BLaER1 treated with 17β-estradiol and CSF1 and Interleukin-3, amounts not matched to agents 10 nM and 100 nM (cell line): ENCODE results near the gene SRSF1.
"Not testable (repeated sequence)": the region's sequence is repeated elsewhere in the genome, so short reads cannot be mapped to it uniquely, and the experiment has no call there.

ENCODE experiments used
- H3K27ac ChIP-seq, 11 experiments: shearing (Covaris generic); formaldehyde crosslinking; 2 replicates each; pipeline ENCODE4 v1.8.1; 2022
- H3K27me3 ChIP-seq, 11 experiments: shearing (Covaris generic); formaldehyde crosslinking; 2 replicates each; pipeline ENCODE4 v1.8.1; 2022
- H3K36me3 ChIP-seq, 11 experiments: shearing (Covaris generic); formaldehyde crosslinking; 2 replicates each; pipeline ENCODE4 v1.8.1; 2022
- H3K4me1 ChIP-seq, 10 experiments: shearing (Covaris generic); formaldehyde crosslinking; 2 replicates each; pipeline ENCODE4 v1.8.1; 2022
- H3K4me2 ChIP-seq, 11 experiments: shearing (Covaris generic); formaldehyde crosslinking; 2 replicates each; pipeline ENCODE4 v1.8.1; 2022
- H3K4me3 ChIP-seq, 10 experiments: shearing (Covaris generic); formaldehyde crosslinking; 2 replicates each; pipeline ENCODE4 v1.8.1; 2022
- H3K9ac ChIP-seq, 11 experiments: shearing (Covaris generic); formaldehyde crosslinking; 2 replicates each; pipeline ENCODE4 v1.8.1; 2022
- H3K9me3 ChIP-seq, 11 experiments: shearing (Covaris generic); formaldehyde crosslinking; replicated peaks in 1 of 11; 2 replicates each; pipeline ENCODE4 v1.8.1; 2022
- H4K20me1 ChIP-seq, 11 experiments: shearing (Covaris generic); formaldehyde crosslinking; 2 replicates each; pipeline ENCODE4 v1.8.1; 2022
- Cebpa-rat ChIP-seq, 11 experiments: shearing (Covaris generic); IDR thresholded peaks; 2 replicates each; pipeline ENCODE4 v1.8.1; 2022

The SRSF1 gene

DNA sequence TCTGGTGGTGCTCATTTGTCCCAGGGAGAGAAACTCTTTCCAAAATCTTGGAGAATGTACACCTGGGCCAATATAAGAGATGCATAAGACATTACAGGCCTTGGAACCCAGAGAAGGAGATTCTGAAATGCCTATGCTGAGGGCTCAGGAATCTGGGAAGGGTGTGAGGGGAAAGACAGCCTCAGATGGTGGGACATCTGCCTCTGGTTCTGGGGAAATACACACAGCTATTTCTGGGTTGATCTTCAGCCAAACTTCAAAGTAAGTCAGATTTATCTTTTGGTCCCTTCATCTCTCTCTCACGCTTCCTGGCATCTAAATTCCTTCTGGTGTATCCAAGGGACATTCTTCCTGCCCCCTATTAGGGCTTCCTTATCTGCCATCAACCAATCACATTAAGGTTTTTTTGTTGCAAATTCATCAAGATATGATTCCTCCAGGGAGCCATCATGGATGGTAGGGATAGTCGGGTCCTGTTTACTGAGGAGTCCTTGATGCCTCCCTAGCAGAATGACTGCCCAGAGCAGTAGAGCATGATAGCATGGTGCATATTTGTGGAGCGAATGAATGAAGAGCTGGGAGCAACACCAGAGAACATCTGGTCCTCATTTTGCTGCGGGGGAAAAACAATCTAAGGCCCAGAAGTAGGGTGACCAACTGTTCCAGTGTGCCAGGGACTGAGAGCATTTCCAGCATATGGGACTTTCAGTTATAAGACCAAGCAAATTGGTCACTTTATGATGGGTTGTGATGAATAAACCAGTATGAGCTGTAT lies 40.5 kb upstream of the SRSF1 start:
- Histone ChIP-seq H3K4me2 (no peak overlapping the region), H3K27me3 (no peaks in the 10 kb centered on the region), H3K27ac (no peak overlapping the region), H3K9ac (no peak overlapping the region), H3K4me1 (no peaks in the 10 kb centered on the region; a peak in 1 of 20 replicates), H3K4me3 (no peak overlapping the region), H3K36me3 (no peaks in the 10 kb centered on the region), H4K20me1 (no peaks in the 10 kb centered on the region), H3K9me3 (peaks cover 0 to 8% (median 0%) of the 10 kb centered on the region in 11 experiments; a peak in 2 of 22 replicates)
- TF ChIP-seq Cebpa-rat (IDR thresholded peaks at IDR 0.05): no peak

GRCh38 chr17:58046239-58047094 lies 39.4 kb upstream of the SRSF1 start:
- no peak overlapping the region for H3K4me2 ChIP-seq

GRCh38 chr17:58044256-58044655 lies 37.2 kb upstream of the SRSF1 start:
- not testable (repeated sequence) for H3K9me3 ChIP-seq, H3K36me3 ChIP-seq, H3K9ac ChIP-seq, H3K4me1 ChIP-seq, H3K27ac ChIP-seq, H3K27me3 ChIP-seq, H4K20me1 ChIP-seq, H3K4me2 ChIP-seq, H3K4me3 ChIP-seq

More at GRCh38 chr17:58046239-58047094, 39.4 kb upstream of the SRSF1 start:
- Histone ChIP-seq H3K4me1 (no peaks in the 10 kb centered on the region; a peak in 1 of 20 replicates), H3K9ac (no peak overlapping the region), H3K27ac (no peak overlapping the region), H3K9me3 (peaks cover 0 to 8% (median 0%) of the 10 kb centered on the region in 11 experiments; a peak in 2 of 22 replicates), H3K4me3 (no peak overlapping the region), H3K36me3 (no peaks in the 10 kb centered on the region), H3K27me3 (no peaks in the 10 kb centered on the region), H4K20me1 (no peaks in the 10 kb centered on the region)
- no peak for TF ChIP-seq Cebpa-rat (IDR thresholded peaks at IDR 0.05)

GRCh38 chr17:58043221-58044181 lies 36.5 kb upstream of the SRSF1 start:
- TF ChIP-seq Cebpa-rat (IDR thresholded peaks at IDR 0.05): 0 out of 22 replicates have a peak, but pooled peaks of 1 of the 11 experiments have one; percentile 52
- Histone ChIP-seq H3K27ac (no peak overlapping the region), H3K36me3 (no peaks in the 10 kb centered on the region), H4K20me1 (no peaks in the 10 kb centered on the region), H3K4me1 (no peaks in the 10 kb centered on the region), H3K4me2 (no peak overlapping the region), H3K9ac (no peak overlapping the region), H3K9me3 (peaks cover 0 to 8% (median 0%) of the 10 kb centered on the region in 11 experiments; a peak in 2 of 22 replicates), H3K4me3 (no peak overlapping the region), H3K27me3 (no peaks in the 10 kb centered on the region)

DNA sequence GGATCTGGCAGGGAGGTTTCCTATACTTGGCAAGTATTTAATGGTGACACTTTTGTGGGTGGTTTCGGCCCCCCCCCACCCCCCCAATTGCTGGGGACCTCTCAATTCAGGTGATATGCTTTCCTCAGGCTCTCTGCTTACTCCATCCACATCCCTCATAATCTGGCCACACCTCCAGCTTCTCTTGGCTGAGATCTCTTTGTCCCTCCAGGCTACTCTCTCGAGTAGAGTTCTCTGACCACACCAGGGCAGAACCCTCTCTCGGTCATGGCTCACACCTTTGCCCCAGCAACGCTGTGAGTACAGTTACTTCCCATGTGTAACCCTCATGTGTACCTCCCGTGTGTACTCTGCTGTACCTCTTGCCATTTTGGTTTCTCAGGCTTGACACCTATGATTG lies 34.1 kb upstream of the SRSF1 start:
- Histone ChIP-seq H3K4me2 (no peak overlapping the region), H3K4me3 (no peak overlapping the region), H3K4me1 (no peaks in the 10 kb centered on the region), H3K27ac (no peak overlapping the region), H3K9ac (no peak overlapping the region), H3K27me3 (no peaks in the 10 kb centered on the region), H3K36me3 (no peaks in the 10 kb centered on the region), H3K9me3 (peaks cover 0 to 8% (median 0%) of the 10 kb centered on the region in 11 experiments; a peak in 2 of 22 replicates), H4K20me1 (no peaks in the 10 kb centered on the region)
- no peak for TF ChIP-seq Cebpa-rat (IDR thresholded peaks at IDR 0.05)

DNA sequence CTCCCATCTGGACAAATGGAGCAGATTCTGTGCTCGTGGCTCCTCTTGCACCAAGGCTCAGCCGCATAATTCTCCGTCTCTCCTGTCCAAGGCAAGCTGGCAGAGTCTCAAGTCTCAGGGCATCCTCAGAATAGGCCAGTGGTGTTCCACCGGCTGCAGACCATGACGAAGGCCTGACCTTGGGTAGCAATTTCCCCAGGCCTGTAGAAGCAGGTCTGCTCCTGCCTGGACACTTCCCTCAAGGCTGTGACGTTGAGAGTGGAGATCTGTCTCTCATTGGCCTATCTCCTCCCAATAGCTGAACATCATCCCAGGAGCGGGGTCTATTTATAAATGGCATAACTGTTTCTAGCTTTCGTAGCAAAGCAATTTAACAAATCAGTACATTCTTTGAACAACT lies 33.3 kb upstream of the SRSF1 start:
- H3K27ac ChIP-seq: no peak overlapping the region
- H3K9ac ChIP-seq: no peak overlapping the region
- H3K27me3 ChIP-seq: no peaks in the 10 kb centered on the region
- no peaks in the 10 kb centered on the region for H3K4me1 ChIP-seq
- no peak for TF ChIP-seq Cebpa-rat (IDR thresholded peaks at IDR 0.05)
- no peak overlapping the region for H3K4me3 ChIP-seq
- H3K9me3 ChIP-seq: peaks cover 0 to 8% (median 0%) of the 10 kb centered on the region in 11 experiments; a peak in 2 of 22 replicates
- H3K36me3 ChIP-seq: no peaks in the 10 kb centered on the region
- H4K20me1 ChIP-seq: no peaks in the 10 kb centered on the region
- H3K4me2 ChIP-seq: no peak overlapping the region

- Histone ChIP-seq H3K9ac (no peak overlapping the region), H3K27me3 (no peaks in the 10 kb centered on the region)
These were observed 32.9 kb upstream of the SRSF1 start for GRCh38 chr17:58039975-58040374.

DNA sequence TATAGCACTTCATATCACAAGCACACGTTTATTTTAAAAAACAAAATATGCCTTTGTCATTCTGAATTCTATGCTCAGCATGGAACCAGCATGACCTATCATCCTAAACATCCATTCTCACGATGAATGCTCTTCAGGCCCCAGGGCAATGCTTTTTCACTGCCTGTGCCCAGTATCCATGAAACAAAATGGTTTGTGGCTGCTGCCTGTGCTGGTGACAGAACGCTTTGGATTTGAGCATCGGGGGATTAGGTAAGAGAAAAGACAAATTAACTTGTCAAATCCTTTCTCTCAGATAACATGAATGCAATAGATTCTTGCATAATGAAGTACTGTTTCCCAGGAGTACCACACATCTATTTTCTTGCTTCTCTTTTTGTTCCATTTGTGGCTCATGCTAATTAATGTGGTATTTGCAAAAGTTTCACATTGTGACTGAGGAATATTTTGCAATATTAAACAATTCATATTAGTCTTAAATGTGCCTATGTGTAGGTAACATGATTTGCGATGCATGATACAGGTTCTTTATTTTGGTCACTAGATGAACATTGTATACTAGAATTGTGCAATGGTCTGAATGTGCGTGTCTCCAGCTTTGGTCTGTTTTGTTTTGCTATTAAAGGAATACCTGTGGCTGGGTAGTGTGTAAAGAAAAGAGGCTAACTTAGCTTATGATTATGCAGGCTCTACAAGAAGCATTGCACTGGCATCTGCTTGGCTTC lies 25.8 kb upstream of the SRSF1 start:
- H3K4me2 ChIP-seq: no peak overlapping the region
- no peaks in the 10 kb centered on the region for H3K27me3 ChIP-seq
- no peaks in the 10 kb centered on the region for H3K4me1 ChIP-seq
- peaks cover 0 to 9% (median 0%) of the 10 kb centered on the region in 11 experiments; a peak in 2 of 22 replicates for H3K9me3 ChIP-seq
- no peak for TF ChIP-seq Cebpa-rat (IDR thresholded peaks at IDR 0.05)
- no peak overlapping the region for H3K9ac ChIP-seq
- no peaks in the 10 kb centered on the region for H3K36me3 ChIP-seq
- no peak overlapping the region for H3K4me3 ChIP-seq
- no peaks in the 10 kb centered on the region for H4K20me1 ChIP-seq
- no peak overlapping the region for H3K27ac ChIP-seq

More at GRCh38 chr17:58039975-58040374, 32.9 kb upstream of the SRSF1 start:
- peaks cover 0 to 8% (median 0%) of the 10 kb centered on the region in 11 experiments; a peak in 2 of 22 replicates for H3K9me3 ChIP-seq
- no peak for TF ChIP-seq Cebpa-rat (IDR thresholded peaks at IDR 0.05)
- H3K4me1 ChIP-seq: no peaks in the 10 kb centered on the region
- no peaks in the 10 kb centered on the region for H4K20me1 ChIP-seq
- H3K4me3 ChIP-seq: no peak overlapping the region
- no peak overlapping the region for H3K4me2 ChIP-seq
- H3K36me3 ChIP-seq: no peaks in the 10 kb centered on the region
- no peak overlapping the region for H3K27ac ChIP-seq
